22Rv1 (cell line): Measurements from ENCODE around the gene ZNF492.

Experiments
- H3K27ac ChIP-seq: fragments of 450-650 bp; 2 replicates; pipeline ENCODE4 v1.5.1; 2017
- CTCF ChIP-seq: fragments of 450-650 bp; IDR thresholded peaks from 2 replicates; pipeline ENCODE4 v1.5.1; 2017; ENCODE audit warnings: mild to moderate bottlenecking
- ZFX ChIP-seq: fragments of 450-650 bp; IDR thresholded peaks from 2 replicates; pipeline ENCODE4 v1.6.1; 2017; ENCODE audit warnings: antibody characterized with exemption, borderline replicate concordance

Gene ZNF492

GRCh38 chr19:22603518-22604440, 30.3 kb upstream of the ZNF492 start:
- no peak for TF ChIP-seq ZFX
- TF ChIP-seq CTCF: no peak
- no peak overlapping the region for H3K27ac ChIP-seq

GRCh38 chr19:22604571-22605274, 29.4 kb upstream of the ZNF492 start:
- no peak overlapping the region for H3K27ac ChIP-seq
- no peak for TF ChIP-seq CTCF
- no peak for TF ChIP-seq ZFX

DNA sequence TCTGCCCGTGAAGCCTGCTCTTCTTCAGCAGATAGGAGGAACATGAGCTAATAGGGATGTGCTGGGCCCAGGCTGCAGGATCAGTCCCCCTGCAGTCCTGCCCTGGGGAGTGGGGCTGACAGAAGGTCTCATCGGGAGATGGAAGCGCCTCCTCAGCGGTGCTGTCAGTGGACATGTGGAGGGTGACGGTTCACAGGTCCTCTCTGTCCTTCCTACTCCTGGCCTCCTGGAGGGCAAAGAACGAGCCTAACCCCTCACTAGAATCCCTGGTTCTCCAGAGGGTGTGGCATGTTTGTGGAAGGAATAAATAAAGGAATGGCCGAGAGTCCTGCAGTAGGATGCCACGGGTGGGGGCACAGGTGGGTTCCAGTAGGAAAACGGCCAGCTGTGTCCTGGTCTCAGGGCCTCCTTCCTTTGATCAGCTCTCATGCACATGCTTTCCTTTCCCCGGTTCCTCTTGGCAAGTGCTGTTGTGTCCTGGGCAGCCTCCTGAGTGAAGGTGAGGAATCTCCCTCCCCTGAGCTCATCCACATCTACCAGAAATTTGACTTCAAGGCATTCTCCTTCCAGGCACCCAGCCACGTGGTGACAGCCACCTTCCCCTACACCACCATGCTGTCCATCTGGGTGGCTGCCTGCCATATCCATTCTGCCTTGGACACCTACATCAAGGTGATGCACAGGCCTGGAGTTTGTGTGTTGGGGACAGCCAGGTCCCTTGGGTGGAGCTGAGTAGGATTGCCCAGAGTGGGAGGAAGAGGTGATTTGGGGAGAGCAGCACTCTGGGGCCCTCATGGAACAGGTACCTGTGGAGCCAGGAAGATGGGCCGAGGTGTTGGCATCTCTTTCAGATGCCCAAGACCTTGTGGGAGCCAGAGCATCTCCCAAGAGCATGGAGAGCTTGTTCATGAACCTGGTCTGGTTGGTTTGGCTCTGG, 28.6 kb upstream of the ZNF492 start:
- TF ChIP-seq ZFX (no peak), CTCF (no peak)
- H3K27ac ChIP-seq: no peak overlapping the region

GRCh38 chr19:22606212-22606553, 27.9 kb upstream of the ZNF492 start:
- H3K27ac ChIP-seq: no peak overlapping the region
- TF ChIP-seq ZFX (no peak), CTCF (no peak)

DNA sequence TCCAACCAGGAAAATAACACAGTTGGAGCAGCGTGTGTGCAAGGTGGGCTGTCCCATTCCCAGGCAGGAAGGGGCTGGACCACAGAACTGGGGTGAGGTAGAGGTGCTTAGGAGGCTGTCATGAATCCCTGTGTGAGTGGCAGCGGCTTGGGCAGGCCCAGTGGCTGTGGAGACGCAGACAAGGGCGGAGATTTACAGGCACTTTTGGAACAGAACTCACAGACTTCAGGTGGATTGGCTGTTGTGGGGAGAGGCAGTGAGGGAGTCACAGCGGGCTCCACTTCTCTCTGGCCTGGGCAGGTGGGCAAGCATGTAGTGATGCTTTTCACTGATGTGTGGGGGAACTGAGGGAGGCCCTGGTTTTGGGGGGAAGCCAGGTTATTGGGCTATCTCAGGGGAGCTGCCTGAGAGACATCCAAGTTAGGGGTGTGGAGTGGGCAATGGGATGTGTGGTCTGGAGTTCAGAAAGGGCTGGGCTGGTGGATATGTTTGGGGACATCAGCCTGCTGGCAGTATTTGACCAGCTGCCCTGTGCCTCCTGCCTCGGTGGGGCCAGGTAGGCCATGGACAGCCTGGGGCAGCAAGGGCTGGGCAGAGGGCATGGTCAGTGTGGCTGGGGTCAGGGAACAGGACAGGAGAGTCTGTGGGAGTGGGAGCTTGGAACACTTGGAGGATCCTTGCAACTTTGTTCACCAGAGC, 27.0 kb upstream of the ZNF492 start:
- H3K27ac ChIP-seq: no peak overlapping the region
- TF ChIP-seq CTCF: no peak
- no peak for TF ChIP-seq ZFX

GRCh38 chr19:22607653-22608430, 26.3 kb upstream of the ZNF492 start:
- no peak overlapping the region for H3K27ac ChIP-seq
- no peak for TF ChIP-seq ZFX
- TF ChIP-seq CTCF: no peak
